HG02943 (cell line): ENCODE data around the gene IFT27.

Experiments
- ATAC-seq: cut with Tn5 transposase; IDR thresholded peaks from one replicate; pipeline ENCODE4 v1.9.1; 2021; ENCODE audit warnings: mild to moderate bottlenecking, low read depth, moderate library complexity; ENCODE audit not compliant: unreplicated experiment

Gene IFT27, protein sequence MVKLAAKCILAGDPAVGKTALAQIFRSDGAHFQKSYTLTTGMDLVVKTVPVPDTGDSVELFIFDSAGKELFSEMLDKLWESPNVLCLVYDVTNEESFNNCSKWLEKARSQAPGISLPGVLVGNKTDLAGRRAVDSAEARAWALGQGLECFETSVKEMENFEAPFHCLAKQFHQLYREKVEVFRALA

DNA sequence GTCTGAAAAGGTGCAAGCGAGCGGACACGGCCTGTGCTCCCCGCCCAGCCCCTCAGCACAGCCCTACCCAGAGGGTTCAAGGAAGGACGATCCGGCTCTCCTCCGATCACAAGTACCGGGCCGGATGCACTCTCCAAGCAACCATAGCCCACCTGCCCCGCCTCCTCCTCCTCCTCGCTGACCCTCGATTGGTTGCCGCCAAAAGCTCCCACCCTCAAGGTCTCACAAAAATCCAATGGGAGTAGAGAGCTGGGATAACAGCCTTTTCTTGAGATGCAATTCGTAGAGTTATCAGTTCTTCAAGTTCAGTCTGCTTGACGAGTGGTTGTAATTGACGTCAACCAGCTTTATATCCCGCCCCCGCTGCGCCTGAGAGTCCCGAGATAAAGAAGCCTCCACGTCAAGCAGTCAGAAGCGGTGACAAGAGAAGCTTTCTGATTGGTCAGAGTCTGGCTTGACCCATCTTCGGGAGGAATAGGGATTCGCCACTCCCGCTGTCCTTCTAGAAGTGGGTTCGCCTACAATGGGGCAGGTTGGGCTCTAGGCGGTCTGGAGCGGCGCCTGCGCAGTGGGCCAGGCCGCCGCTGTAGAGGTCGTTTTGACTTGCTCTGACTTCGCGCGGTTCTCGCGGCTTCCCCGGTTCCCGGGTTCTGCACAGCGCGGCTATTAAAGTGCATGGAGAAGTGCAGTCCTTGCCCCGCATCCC is at the start of gene IFT27:
Gene IFT27, minus strand, starts transcription at position 156 of the 706 bp plus-strand sequence. CDS start 412 bp downstream, outside the sequence.
- peak; percentile 90 for ATAC-seq

DNA sequence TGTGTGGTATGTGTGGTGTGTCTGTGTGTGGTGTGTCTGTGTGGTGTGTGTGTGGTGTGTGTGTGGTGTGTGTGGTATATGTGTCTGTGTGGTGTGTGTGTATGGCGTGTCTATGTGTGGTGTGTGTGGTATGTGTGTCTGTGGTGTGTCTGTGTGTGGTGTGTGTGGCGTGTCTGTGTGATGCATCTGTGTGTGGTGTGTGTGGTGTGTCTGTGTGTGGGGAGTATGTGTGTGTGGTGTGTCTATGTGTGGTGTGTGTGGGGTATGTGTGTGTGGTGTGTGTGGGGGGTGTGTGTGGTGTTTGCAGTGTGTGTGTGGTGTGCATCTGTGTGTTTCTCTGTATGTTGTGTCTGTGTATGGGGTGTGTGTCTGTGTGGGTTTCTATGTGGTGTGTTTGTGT is 48.7 kb upstream of the IFT27 start:
- ATAC-seq = no peak

DNA sequence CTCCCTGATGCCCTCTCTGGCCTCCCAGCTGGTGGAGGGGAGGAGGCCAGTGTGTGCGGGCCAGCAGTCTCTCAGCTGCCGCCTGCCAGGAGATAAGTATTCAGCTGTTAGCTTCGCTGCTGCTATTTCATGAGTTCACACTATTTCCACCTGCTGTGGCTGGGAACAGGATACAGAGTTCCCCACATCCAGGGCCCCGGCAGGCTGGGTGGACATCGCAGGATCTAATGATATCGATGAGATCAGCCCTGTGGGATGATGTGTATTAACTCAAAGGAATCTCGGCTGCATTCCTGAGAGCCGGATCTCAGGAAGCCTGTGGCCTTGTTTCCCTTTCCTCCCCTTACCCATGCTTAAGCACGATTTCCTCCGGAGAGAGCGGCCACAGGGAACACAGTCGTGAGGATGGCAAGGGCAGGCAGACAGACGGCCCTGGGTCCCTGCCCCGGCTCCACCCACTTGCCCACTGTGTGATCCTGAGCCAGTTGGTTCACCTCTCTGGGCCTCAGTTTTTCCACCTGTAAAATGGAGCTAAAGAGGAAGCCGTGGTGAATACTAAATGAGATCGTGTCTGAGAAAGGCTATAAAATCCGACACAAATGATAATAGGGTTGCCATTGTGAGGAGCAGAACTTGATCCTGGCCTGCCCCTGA is 47.4 kb upstream of the IFT27 start:
- ATAC-seq = no peak

DNA sequence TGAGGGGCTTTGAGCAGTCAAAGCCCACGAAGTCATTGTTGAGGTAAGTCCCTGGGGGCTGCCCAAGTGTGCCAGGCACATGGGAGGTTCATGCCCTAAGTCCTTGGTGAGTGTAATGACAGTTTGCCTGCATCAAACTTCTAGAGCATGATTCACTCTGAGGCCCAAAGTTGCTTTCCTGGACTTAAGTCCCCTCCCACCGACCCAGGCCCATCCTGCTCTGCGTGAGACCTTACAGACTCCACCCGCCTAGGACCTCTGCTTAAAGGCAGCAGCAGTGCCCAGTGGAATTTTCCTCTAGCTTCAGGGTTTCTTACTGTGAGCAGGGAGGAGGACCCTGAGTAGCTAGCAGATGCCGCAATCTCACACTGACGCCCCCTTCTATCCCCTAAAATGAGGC is 46.7 kb upstream of the IFT27 start:
- no peak for ATAC-seq

DNA sequence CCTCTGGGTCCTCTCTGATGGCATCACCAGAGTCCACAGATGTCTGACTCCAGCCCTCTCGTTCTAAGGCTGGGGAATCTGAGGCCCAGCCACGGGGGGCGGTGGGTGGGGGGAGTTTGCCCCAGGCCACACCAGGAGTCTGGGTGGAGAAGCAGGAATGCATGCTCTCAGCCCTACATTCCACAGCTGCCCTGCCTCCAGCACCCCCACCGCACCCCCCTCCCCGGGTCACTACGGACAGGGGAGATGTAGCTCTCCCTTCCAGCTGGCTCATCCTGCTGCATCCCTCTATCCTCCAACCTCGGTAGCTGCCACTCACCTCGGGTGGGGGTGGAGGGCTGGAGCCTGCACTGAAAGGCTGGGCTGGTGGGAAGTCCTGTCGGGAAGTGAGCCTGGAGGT is 43.2 kb upstream of the IFT27 start:
- ATAC-seq = no peak

DNA sequence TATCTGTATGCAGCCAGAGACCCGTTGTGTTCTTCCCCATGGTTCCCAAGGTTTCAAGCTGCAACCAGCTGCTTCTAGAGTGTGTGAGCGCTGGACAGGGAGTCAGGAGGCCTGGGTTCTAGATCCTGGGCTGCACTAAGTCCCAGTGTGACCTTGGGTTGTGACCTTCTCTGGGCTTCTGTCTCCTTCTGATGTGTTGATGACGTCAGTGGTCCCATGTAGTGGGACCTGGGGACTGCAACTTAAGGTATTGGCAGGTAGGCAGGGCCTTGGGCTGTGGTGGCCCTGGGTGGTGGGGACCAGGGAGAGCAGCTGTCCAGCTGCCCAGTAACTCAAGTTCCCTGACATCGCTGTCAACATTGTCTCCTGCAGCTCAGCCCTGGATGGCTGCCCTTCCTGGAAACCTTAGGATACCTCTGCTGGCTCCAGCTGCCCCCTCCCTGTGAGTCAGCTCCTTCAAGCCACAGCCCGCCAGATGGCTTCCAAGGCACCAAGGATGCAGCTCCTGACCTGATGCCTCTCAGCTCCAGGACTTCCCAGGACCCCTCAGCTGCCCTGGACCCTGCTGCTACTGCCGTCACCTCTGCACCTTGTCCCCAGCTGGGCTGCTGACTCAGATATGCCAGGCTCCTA is 42.2 kb upstream of the IFT27 start:
- no peak for ATAC-seq

DNA sequence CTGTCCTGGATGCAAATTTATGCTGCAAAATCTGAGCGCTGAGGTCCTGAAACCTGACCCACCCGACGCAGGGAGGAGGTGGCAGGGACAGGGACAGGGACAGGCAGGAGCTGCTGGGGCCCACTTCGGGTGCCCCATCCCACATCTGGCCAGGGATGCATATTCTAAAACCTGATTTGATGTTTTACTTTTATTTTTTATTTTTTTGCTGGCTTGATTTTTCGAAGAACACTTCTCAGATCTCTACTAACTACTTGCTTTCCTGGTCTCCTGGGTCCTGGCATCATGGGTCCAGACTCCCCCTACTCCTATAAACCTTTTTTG is 41.6 kb upstream of the IFT27 start:
- no peak for ATAC-seq

DNA sequence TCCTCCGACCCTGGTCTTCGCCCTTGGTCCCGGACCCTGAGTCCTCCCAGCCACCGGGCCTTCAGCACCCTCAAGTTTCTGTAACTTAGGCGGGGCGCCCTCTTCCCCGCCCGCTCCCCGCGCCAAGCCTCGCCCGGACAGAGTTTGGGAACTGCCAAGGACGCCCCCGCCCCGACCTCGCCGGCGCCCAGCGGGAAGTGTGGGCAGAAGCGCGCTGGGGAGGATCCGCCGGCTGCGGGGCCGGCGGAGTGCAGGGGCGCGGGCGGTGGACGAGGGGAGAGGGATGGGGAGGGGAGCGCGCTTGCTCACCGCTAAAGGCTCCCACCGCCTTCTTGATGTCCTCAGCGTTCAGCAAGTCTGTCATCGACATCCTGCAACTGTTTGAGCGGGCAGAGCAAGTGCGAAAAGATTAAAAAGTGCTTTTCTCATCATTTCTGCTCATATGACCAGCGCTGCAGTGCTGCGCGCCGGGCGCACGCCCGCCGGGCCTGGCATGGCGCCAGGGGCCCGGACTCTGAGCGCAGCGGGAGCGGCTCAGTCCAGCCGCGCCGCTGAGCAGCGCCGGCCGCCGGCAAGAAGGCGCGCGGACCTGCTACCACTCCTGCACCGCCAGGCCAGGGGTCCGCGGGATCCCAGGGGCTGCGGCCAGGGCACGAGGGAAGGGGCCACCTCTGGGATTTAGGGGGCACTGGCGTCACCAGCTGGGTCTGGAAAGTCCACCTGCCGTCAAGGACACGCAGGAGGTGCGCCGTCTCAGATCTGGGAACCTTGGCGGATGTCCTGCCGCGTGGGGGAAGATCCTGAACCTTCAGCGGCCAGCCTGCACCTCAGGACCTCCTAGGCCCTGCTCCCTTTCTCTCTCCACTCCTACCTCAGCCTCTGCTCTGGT is 41.0 kb upstream of the IFT27 start, which contains the start of gene PVALB:
Gene PVALB, minus strand, starts transcription at position 400 of the 889 bp plus-strand sequence. Its CDS starts 30 bp downstream, at position 370.
- no peak for ATAC-seq

DNA sequence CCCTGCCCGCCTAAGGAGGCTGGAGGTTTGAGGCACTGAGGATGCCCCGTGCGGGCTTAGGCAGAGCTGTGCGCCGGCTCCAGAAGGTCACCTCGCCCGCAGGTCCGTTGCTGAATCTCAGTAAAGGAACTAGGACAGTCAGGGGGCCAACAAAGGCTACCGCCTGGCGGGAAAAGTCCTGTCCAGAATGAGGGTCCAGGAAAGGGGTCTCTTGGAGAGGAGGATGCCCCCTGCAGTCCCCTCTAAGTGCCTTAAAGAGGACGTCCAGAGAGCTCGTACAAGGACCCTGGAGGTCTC is 40.4 kb upstream of the IFT27 start:
- ATAC-seq = no peak

DNA sequence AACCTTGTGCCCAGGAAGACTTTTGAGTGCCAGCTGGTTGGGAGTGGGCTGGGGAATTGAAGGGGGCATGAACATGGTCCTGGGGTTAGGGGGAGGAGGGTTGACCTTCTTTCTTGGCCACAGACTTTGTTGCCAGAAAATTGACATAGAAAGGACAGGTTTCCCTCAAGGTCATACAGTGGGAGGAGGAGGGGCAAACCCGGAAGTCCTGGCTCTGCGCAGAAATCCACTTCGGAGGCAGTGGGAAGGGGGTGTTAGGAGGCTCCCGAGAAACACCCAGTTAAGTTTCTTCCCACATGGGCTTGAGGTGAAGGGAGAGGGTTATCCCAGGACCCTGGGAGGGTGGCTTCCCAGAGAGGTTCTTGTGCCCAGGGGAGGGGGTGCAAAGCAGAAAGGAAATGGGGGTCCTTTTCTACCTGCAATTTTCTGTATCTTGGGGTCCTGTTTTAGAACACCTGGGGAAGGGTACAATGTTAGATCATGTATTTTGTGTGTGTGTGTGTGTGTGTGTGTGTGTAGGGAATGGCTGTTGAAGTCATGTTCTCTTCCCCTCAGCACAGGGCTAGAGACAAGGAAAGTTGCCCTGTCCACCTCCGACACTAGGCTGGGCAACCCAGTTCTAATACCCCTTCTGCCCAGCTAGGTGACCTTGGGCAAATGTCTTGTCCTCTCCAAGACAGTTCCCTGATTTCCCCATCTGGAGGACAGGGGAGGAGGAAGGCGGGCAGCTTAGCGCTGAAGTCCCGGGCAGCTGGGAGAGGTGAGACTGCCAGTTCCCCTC is 39.8 kb upstream of the IFT27 start:
- ATAC-seq = no peak

DNA sequence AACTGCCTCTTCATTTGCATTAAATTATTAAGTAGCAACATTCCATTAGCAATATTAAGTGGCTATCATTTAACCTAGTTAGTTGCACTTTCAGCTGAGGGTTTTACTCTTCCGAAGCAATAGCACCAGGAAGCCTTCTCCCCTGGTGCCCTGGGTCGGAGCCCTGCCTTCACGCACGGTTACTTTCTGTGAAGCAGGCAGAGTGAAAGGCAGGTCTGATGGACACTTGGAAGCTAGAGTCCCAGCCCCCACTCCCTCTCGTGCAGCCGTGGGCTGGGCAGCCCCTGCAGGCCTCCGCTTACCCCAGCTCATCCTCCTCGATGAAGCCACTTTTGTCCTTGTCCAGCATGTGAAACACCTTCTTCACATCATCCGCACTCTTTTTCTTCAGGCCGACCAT is 38.9 kb upstream of the IFT27 start:
- ATAC-seq = no peak

DNA sequence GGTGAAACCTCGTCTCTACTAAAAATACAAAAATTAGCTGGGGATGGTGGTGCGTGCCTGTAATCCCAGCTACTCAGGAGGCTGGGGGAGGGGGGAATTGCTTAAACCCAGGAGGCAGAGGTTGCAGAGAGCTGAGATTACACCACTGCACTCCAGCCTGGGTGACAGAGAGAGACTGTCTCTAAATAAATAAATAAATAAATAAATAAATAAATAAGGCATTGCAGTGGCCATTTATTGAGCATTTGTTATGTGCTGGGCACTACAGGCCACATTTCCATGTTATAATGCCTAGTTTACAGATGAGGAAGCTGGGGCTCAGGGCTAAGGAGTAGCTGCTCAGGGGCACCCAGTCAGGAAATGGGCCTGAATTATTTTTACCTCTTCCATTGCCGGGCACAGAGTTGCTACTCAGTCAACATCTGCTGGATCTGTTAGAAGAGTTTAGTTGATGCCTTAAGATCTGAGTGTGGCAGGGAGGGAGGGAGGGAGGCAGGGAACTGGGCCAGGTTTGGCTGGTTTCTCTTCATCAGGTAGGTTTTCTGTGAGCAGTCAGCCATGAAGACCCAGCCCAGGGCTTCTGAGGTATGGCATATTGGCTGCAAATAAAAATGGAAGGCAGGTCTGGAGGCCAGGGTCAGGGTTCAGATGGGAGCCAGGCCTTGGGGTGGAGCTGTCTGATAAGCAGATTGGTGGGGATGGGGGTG is 35.3 kb upstream of the IFT27 start:
- no peak for ATAC-seq

DNA sequence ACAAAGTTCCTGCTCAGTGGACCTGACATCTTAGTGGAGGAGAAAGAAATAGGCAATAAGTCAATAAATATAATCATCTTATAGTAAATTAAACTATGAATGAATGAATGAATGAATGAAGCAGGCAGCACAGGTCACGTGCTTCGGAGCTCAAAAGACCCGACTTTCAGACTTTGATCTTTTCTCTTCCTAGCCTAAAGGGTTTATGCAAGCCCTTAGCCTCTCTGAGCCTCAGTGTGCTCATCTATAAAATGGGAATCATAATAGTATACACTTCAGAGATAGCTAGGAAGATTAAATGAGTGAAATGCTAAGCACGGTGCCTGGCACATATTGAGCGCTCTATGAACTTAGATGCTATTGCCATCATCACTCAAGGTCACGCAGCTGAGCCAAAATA is 33.4 kb upstream of the IFT27 start:
- no peak for ATAC-seq

DNA sequence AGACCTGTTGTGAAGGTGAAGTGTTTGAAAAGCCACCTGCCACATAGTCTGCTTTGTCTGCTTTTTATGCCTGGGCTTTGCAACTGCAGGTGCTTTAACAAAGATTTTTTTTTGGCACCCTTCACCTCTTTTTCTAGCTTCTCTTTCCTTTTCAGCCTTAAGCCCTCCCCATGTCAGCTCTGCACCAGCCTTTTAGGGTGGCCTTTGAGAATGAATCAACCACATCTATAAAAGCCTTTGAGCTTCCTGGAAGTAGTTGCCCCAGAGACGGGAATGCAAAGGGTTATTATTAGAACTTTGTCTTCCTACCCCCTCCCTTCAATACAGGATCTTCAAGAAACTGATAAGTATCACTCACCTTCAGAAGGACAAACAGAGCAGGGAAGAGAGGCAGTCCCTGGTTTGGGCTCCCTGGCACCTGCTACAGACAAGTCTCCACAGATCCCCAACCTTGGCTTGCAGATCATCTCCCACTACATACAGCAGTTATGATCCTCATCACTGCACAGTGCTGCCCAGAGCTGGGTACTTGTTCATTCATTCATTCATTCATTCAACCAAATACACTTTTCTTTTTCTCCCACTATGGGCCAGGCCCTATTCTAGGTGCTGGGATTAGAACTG is 32.9 kb upstream of the IFT27 start:
- ATAC-seq = no peak

DNA sequence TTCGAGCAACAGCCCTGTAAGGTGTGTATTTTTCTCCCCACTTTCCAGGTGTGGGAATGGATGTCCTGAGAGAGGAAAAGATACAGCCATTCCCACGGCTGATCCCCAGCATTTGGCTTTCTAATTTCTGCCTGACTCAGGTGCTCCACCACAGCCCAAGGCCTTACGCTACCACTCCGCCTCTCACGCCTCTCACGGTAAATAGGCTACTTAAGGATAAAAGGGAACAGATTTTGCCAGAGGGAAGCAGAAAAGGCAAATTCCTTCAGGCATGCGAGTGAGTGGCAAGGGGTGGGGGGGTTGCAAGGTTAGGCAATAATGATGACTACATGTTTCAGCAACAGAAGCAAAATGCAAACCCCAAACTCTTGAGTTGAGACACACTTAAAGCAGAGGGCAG is 31.7 kb upstream of the IFT27 start:
- no peak for ATAC-seq

DNA sequence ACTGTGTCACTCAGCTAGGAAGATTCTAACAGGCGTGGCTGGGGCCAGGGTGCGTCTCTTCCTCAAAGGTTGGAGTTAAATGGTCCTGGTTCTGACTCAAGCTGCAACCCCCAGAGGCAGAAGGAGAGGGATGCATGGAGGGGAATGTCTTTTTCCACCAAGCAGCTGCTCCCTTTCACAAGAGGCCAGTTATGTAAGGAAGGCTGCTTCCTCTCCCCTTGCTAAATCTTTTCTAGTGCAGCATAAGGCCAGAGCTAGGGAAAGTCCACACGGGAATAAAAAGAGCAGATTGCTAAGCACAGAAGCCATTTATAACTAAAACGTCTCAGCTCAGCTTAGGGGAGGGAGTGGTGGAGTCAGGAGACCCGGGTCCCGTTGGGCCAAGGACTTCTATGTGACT is 30.9 kb upstream of the IFT27 start:
- ATAC-seq = no peak

DNA sequence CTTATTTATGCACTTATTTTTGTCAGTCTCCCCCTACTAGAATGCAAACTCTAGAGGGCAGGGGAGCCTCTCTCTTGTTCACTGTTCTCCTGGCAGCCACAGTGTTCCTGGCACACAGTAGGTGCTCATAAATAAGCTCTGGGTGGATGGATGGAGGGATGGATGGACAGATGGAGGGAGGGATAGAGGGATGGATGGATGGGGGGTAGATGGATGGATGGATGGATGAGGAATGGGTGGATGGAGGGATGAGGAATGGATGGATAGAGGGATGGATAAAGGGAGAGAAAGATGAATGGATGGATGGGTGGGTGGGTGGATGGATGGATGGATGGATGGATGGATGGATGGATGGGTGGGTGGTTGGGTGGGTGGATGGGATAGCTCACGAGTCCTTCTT is 27.4 kb upstream of the IFT27 start:
- ATAC-seq = no peak

DNA sequence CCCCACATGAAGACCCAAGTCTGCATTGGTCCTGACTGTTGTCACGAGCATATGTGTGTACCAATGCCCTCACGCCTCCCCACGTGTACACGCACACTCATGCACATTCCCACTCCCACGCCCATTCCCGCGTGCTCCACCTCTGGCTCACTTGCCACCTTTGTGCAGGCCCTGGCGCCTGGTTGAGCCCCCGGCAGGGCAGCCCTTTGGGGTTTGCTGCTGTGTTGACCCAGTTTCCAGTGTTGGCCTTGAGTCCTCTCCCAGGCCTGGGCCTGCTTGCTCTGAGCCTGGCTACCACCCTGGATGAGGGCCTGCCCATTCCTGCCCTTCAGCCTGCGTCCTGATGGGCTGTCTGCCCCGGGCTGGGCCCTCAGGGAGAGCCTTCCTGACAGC is 22.8 kb upstream of the IFT27 start:
- ATAC-seq = no peak
